Skeletal muscle satellite cell (primary cell): ENCODE measurements around the gene CPEB4.

Experiments
- H3K27me3 ChIP-seq: 2 replicates; pipeline ENCODE4 v1.7.0; 2013; ENCODE audit warnings: low read length; ENCODE audit not compliant: control insufficient read depth, insufficient read depth
- H3K36me3 ChIP-seq: 2 replicates; pipeline ENCODE4 v1.7.0; 2013; ENCODE audit warnings: mild to moderate bottlenecking, control low read depth, low read length; ENCODE audit not compliant: insufficient read depth
- H3K4me1 ChIP-seq: 2 replicates; pipeline ENCODE4 v1.7.0; 2013; ENCODE audit warnings: low read length; ENCODE audit not compliant: control insufficient read depth, insufficient read depth
- H3K4me2 ChIP-seq: 2 replicates; pipeline ENCODE4 v1.7.0; 2013; ENCODE audit warnings: mild to moderate bottlenecking, low read length
- H3K4me3 ChIP-seq: 2 replicates; pipeline ENCODE4 v1.7.0; 2013; ENCODE audit warnings: low read length
- H3K9ac ChIP-seq: 2 replicates; pipeline ENCODE4 v1.7.0; 2013; ENCODE audit warnings: mild to moderate bottlenecking, low read depth, low read length, moderate library complexity
- H3K9me3 ChIP-seq: replicated peaks from 2 replicates; pipeline ENCODE4 v1.7.0; 2013; ENCODE audit warnings: mild to moderate bottlenecking, control low read depth, low read length

CPEB4 gene

GRCh38 chr5:173862047-173862477, 26.1 kb upstream of the CPEB4 start:
- no peaks in the 10 kb centered on the region for H3K36me3 ChIP-seq
- H3K4me2 ChIP-seq: no peak overlapping the region
- H3K4me3 ChIP-seq: no peak overlapping the region
- no peaks in the 10 kb centered on the region for H3K4me1 ChIP-seq
- no peak overlapping the region for H3K9ac ChIP-seq
- H3K27me3 ChIP-seq: peaks cover 14% of the 10 kb centered on the region
- no peaks in the 10 kb centered on the region for H3K9me3 ChIP-seq

- Histone ChIP-seq H3K4me2 (no peak overlapping the region), H3K4me1 (no peaks in the 10 kb centered on the region), H3K9ac (no peak overlapping the region), H3K27me3 (peaks cover 10% of the 10 kb centered on the region), H3K4me3 (no peak overlapping the region), H3K36me3 (no peaks in the 10 kb centered on the region), H3K9me3 (no peaks in the 10 kb centered on the region)
Measured at GRCh38 chr5:173863359-173863758, 24.8 kb upstream of the CPEB4 start.

GRCh38 chr5:173864126-173865050, 23.8 kb upstream of the CPEB4 start:
- Histone ChIP-seq H3K4me2 (no peak overlapping the region), H3K36me3 (no peaks in the 10 kb centered on the region), H3K9ac (no peak overlapping the region), H3K9me3 (no peaks in the 10 kb centered on the region), H3K4me3 (no peak overlapping the region), H3K4me1 (no peaks in the 10 kb centered on the region), H3K27me3 (peaks cover 5% of the 10 kb centered on the region)

GRCh38 chr5:173866243-173866857, 21.8 kb upstream of the CPEB4 start:
- no peak overlapping the region for H3K4me2 ChIP-seq
- no peak overlapping the region for H3K4me3 ChIP-seq
- no peaks in the 10 kb centered on the region for H3K9me3 ChIP-seq
- no peaks in the 10 kb centered on the region for H3K27me3 ChIP-seq
- no peaks in the 10 kb centered on the region for H3K36me3 ChIP-seq
- H3K4me1 ChIP-seq: no peaks in the 10 kb centered on the region
- no peak overlapping the region for H3K9ac ChIP-seq

- Histone ChIP-seq H3K4me2 (no peak overlapping the region), H3K36me3 (no peaks in the 10 kb centered on the region), H3K27me3 (no peaks in the 10 kb centered on the region), H3K4me1 (no peaks in the 10 kb centered on the region), H3K9me3 (no peaks in the 10 kb centered on the region), H3K4me3 (no peak overlapping the region), H3K9ac (no peak overlapping the region)
Measured at GRCh38 chr5:173866858-173867679, 21.1 kb upstream of the CPEB4 start.

GRCh38 chr5:173868096-173868880, 19.9 kb upstream of the CPEB4 start:
- H3K36me3 ChIP-seq: no peaks in the 10 kb centered on the region
- H3K4me3 ChIP-seq: no peak overlapping the region
- H3K4me1 ChIP-seq: no peaks in the 10 kb centered on the region
- H3K9me3 ChIP-seq: no peaks in the 10 kb centered on the region
- H3K27me3 ChIP-seq: no peaks in the 10 kb centered on the region
- no peak overlapping the region for H3K4me2 ChIP-seq
- no peak overlapping the region for H3K9ac ChIP-seq

GRCh38 chr5:173869316-173869715, 18.8 kb upstream of the CPEB4 start:
- Histone ChIP-seq H3K4me3 (no peak overlapping the region), H3K4me1 (no peaks in the 10 kb centered on the region), H3K9ac (no peak overlapping the region), H3K27me3 (no peaks in the 10 kb centered on the region), H3K36me3 (no peaks in the 10 kb centered on the region), H3K9me3 (no peaks in the 10 kb centered on the region), H3K4me2 (no peak overlapping the region)

- Histone ChIP-seq H3K27me3 (no peaks in the 10 kb centered on the region), H3K4me2 (no peak overlapping the region), H3K4me1 (no peaks in the 10 kb centered on the region), H3K9me3 (no peaks in the 10 kb centered on the region), H3K4me3 (no peak overlapping the region), H3K36me3 (no peaks in the 10 kb centered on the region), H3K9ac (no peak overlapping the region)
Measured at GRCh38 chr5:173872957-173873305, 15.2 kb upstream of the CPEB4 start.

- no peak overlapping the region for H3K4me3 ChIP-seq
- H3K9ac ChIP-seq: no peak overlapping the region
- H3K4me2 ChIP-seq: no peak overlapping the region
- no peaks in the 10 kb centered on the region for H3K36me3 ChIP-seq
- no peaks in the 10 kb centered on the region for H3K4me1 ChIP-seq
- no peaks in the 10 kb centered on the region for H3K9me3 ChIP-seq
- H3K27me3 ChIP-seq: no peaks in the 10 kb centered on the region
Measured at GRCh38 chr5:173873306-173873922, 14.7 kb upstream of the CPEB4 start.

- H3K9ac ChIP-seq: no peak overlapping the region
- no peaks in the 10 kb centered on the region for H3K36me3 ChIP-seq
- no peak overlapping the region for H3K4me3 ChIP-seq
- no peaks in the 10 kb centered on the region for H3K4me1 ChIP-seq
- H3K27me3 ChIP-seq: no peaks in the 10 kb centered on the region
- no peak overlapping the region for H3K4me2 ChIP-seq
- no peaks in the 10 kb centered on the region for H3K9me3 ChIP-seq
Measured at GRCh38 chr5:173875189-173875588, 13.0 kb upstream of the CPEB4 start.
